Naive thymus-derived CD4-positive, alpha-beta T cell (primary cell): ENCODE data around the gene WDTC1. TPM values are rescaled to one million over a fixed set of nuclear protein-coding genes. Genes with fewer than 3 reads are reported as not detected.
"Not testable (repeated sequence)": the region's sequence is repeated elsewhere in the genome, so short reads cannot be mapped to it uniquely, and the experiment has no call there.

Experiments
- ATAC-seq: fragments of 150-1000 bp; cut with Tn5 transposase; 2 replicates; pipeline ENCODE4 v1.10.0; 2021; ENCODE audit warnings: mild to moderate bottlenecking, moderate library complexity
- CTCF ChIA-PET: fragments of 350-600 bp; sonication (Branson Sonifier 250); formaldehyde crosslinking; loops from one replicate; lab custom pipeline; 2021; ENCODE audit warnings: antibody characterized with exemption; lab: Charles Lee
- POLR2A ChIA-PET: fragments of 350-600 bp; sonication (Branson Sonifier 250); formaldehyde crosslinking; loops from one replicate; lab custom pipeline; 2021; ENCODE audit warnings: antibody characterized with exemption, inconsistent platforms; lab: Charles Lee
- DNase-seq, 9 donors: peaks; one replicate each; pipeline versions ENCODE4 v3.0.0 to v3.0.0-alpha.2; 2020 to 2022; ENCODE audit warnings: mixed read lengths in 1 of 9
- H3K27ac ChIP-seq: one replicate; pipeline ENCODE4 v1.7.0; 2013; ENCODE audit warnings: mild to moderate bottlenecking, low read depth, low read length, moderate library complexity
- H3K27me3 ChIP-seq, 2 donors: one replicate each; pipeline ENCODE4 v1.7.0; 2013; ENCODE audit warnings: low read length in 2 of 2, mild to moderate bottlenecking in 2 of 2, moderate library complexity in 2 of 2; ENCODE audit not compliant: control insufficient read depth in 2 of 2, insufficient read depth in 2 of 2
- H3K36me3 ChIP-seq, 3 experiments: 1 replicate in 2 of 3; 2 replicates in 1 of 3; pipeline ENCODE4 v1.7.0; 2013; ENCODE audit warnings: low read length in 3 of 3, mild to moderate bottlenecking in 3 of 3, moderate library complexity in 1 of 3; ENCODE audit not compliant: insufficient read depth in 3 of 3, control insufficient read depth in 2 of 3
- H3K4me1 ChIP-seq, 2 donors: one replicate each; pipeline ENCODE4 v1.7.0; 2013; ENCODE audit warnings: low read length in 2 of 2, mild to moderate bottlenecking in 2 of 2, moderate library complexity in 1 of 2; ENCODE audit not compliant: control insufficient read depth in 2 of 2, insufficient read depth in 2 of 2
- H3K4me3 ChIP-seq: 2 replicates; pipeline ENCODE4 v1.7.0; 2013; ENCODE audit warnings: mild to moderate bottlenecking, low read length
- H3K9me3 ChIP-seq, 3 experiments: 1 replicate in 2 of 3; 2 replicates in 1 of 3; pipeline ENCODE4 v1.7.0; 2013; ENCODE audit warnings: low read length in 3 of 3; ENCODE audit not compliant: control insufficient read depth in 2 of 3
- H3K27ac Mint-ChIP-seq, 9 donors: one replicate each; pipeline ENCODE4 v1.8.0; 2020 to 2022; ENCODE audit warnings: mixed read lengths in 9 of 9, mild to moderate bottlenecking in 8 of 9, moderate library complexity in 5 of 9, inconsistent platforms in 2 of 9
- H3K27me3 Mint-ChIP-seq, 5 donors: one replicate each; pipeline ENCODE4 v1.8.0; 2021 to 2022; ENCODE audit warnings: mixed read lengths in 5 of 5, mild to moderate bottlenecking in 1 of 5
- H3K36me3 Mint-ChIP-seq, 5 donors: one replicate each; pipeline ENCODE4 v1.8.0; 2020 to 2022; ENCODE audit warnings: mixed read lengths in 5 of 5, mild to moderate bottlenecking in 3 of 5, inconsistent platforms in 1 of 5
- H3K4me1 Mint-ChIP-seq, 7 donors: one replicate each; pipeline ENCODE4 v1.8.0; 2020 to 2022; ENCODE audit warnings: mixed read lengths in 7 of 7, mild to moderate bottlenecking in 3 of 7, inconsistent platforms in 1 of 7
- H3K4me3 Mint-ChIP-seq, 10 donors: one replicate each; pipeline ENCODE4 v1.8.0; 2020 to 2022; ENCODE audit warnings: mild to moderate bottlenecking in 10 of 10, mixed read lengths in 10 of 10, moderate library complexity in 6 of 10, inconsistent platforms in 2 of 10
- H3K9me3 Mint-ChIP-seq, 11 donors: one replicate each; pipeline ENCODE4 v1.8.0; 2020 to 2022; ENCODE audit warnings: mixed read lengths in 11 of 11, mild to moderate bottlenecking in 4 of 11, inconsistent platforms in 1 of 11, moderate library complexity in 1 of 11
- intact Hi-C, 2 donors: fragments of 100-400 bp; cut with micrococcal nuclease; formaldehyde crosslinking; loops; one replicate each; pipeline ENCODE4 v1.15.1; 2023
- polyA plus RNA-seq, 2 donors: library from polyadenylated mRNA; unstranded; fragments of 300-500 nt; fragmentation: Illumina TruSeq; gene quantifications; one replicate each; pipeline ENCODE4 v1.2.3, GENCODE V29; 2021
- total RNA-seq, 6 experiments: library from RNA in 5 of 6; stranded (reverse) in 5 of 6; gene quantifications; 1 replicate in 5 of 6; 2 replicates in 1 of 6; pipeline ENCODE4 v1.2.3 and lab custom pipeline; 2021 to 2026

The WDTC1 gene
- 10 to 100 TPM; 33.2 to 59.0 (median 46.3) TPM for total RNA-seq
- polyA plus RNA-seq = 1 to 10 TPM; 5.8 to 8.5 TPM
- 81.2 reads per million, percentile 81 among the genes with 10 or more reads in this experiment for total RNA-seq (lab: John Stamatoyannopoulos, UW)

DNA sequence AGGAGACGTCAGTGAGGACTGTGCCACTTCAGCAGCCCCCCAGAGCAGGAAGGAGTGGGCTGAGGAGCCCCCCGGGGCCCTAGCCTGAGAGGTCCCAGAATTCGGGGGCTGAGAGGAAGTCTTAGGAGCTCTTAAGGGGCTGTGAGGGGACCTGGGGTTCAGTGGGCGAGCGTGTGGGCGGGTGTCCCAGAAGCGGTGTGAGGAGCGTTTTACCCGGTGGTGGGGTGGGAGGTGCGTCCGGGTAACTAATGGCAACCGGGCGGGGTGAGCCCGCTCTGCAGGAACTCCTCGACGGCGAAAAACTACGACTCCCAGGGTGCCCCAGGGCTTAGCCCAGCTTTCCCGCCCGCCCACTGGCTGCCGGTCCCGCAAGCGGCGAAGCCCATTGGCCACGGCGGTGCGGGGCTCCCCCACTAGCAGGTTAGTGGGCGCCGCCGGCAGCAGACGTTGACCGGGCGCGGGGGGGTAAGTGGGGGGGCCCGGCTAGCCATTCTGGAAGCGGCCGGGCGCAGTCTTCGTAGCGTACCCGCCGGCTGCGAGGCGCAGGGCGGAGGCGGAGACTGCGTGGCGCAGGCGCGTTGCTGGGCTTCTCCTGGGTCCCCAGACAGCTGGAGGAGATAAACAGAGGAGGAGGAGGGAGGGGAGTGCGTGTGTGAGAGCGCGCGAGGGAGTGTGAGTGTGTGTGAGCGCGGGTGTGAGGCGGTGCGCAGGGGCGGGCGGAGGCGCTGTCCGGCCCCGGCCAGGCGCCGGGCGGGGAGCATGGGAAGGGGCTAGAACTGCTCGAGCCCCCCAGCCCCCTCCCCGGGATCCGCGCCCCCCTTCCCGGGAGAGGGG, at the start of gene WDTC1:
TSS of gene WDTC1 (plus strand) at position 584 of the 834 bp plus-strand sequence. CDS start 26,423 bp downstream, outside the sequence.
- Mint-ChIP-seq H3K4me1 (peaks cover 25 to 39% (median 35%) of the 10 kb centered on the region in 7 donors), H3K27me3 (peaks cover 0 to 3% (median 0%) of the 10 kb centered on the region in 5 donors), H3K27ac (peak within 1 kb of the TSS; percentile 83 to 97 (median 96)), H3K4me3 (peak within 1 kb of the TSS; percentile 95 to 100 (median 98)), H3K36me3 (peaks cover 0 to 5% (median 2%) of the 10 kb centered on the region in 5 donors), H3K9me3 (peaks cover 0 to 5% (median 0%) of the 10 kb centered on the region in 11 donors)
- H3K27ac ChIP-seq = peak within 1 kb of the TSS; percentile 78
- ChIA-PET CTCF (interaction anchor here (0.6 to 1.5 kb wide), 3 partner anchors 96 to 132 kb away, joined by 3 to 6 read pairs (median 3); no protein-coding TSS in a partner anchor), POLR2A (interaction anchor here (0.6 to 2.0 kb wide), 6 partner anchors 8 to 596 kb away, joined by 3 to 7 read pairs (median 4); partner anchors contain the start of genes PPP1R8 and SLC9A1)
- peak within 1 kb of the TSS; percentile 78 for H3K4me3 ChIP-seq
- H3K9me3 ChIP-seq = no peaks in the 10 kb centered on the region
- intact Hi-C loops = loop anchor here (1.0 to 10.0 kb wide), 13 partner anchors 24 to 601 kb away; partner anchors contain the start of genes NUDC (in 2 of the 2), SLC9A1 (in 2 of the 2), TMEM222 (in 2 of the 2) and WASF2 (in 2 of the 2)
- ATAC-seq = peak; percentile 96
- peaks cover 18 to 25% of the 10 kb centered on the region in 2 donors for H3K4me1 ChIP-seq
- H3K36me3 ChIP-seq = no peaks in the 10 kb centered on the region
- no peaks in the 10 kb centered on the region for H3K27me3 ChIP-seq
- peak; percentile 91 to 98 (median 97) for DNase-seq

- ATAC-seq, H3K27me3 Mint-ChIP-seq, intact Hi-C loops, H3K4me1 Mint-ChIP-seq, H3K4me1 ChIP-seq, H3K36me3 Mint-ChIP-seq, H3K4me3 ChIP-seq, POLR2A ChIA-PET, H3K9me3 ChIP-seq, H3K36me3 ChIP-seq, H3K4me3 Mint-ChIP-seq, H3K27ac Mint-ChIP-seq, H3K27ac ChIP-seq, DNase-seq, H3K27me3 ChIP-seq: not testable (repeated sequence)
- H3K9me3 Mint-ChIP-seq = peaks cover 0 to 16% (median 3%) of the 10 kb centered on the region in 11 donors
- CTCF ChIA-PET = interaction anchor here (1.1 kb wide), 1 partner anchor 138 kb away, joined by 4 read pairs; no protein-coding TSS in a partner anchor
These were observed 49.8 kb upstream of the WDTC1 start for GRCh38 chr1:27184665-27185064.

GRCh38 chr1:27192039-27192529, 42.3 kb upstream of the WDTC1 start:
- ChIA-PET POLR2A (no interaction called here), CTCF (no interaction called here)
- intact Hi-C loops = no loop called here
- Histone ChIP-seq H3K4me1 (no peaks in the 10 kb centered on the region), H3K27me3 (no peaks in the 10 kb centered on the region), H3K27ac (no peak overlapping the region), H3K4me3 (no peak overlapping the region), H3K36me3 (no peaks in the 10 kb centered on the region), H3K9me3 (no peaks in the 10 kb centered on the region)
- H3K27ac Mint-ChIP-seq = no peak overlapping the region
- DNase-seq = no peak
- no peaks in the 10 kb centered on the region for H3K4me1 Mint-ChIP-seq
- H3K4me3 Mint-ChIP-seq = peak overlapping the region in 1 of 10 donors; percentile 29
- H3K36me3 Mint-ChIP-seq = no peaks in the 10 kb centered on the region
- no peaks in the 10 kb centered on the region for H3K9me3 Mint-ChIP-seq
- ATAC-seq = peak; percentile 61
- H3K27me3 Mint-ChIP-seq = peaks cover 0 to 9% (median 0%) of the 10 kb centered on the region in 5 donors

DNA sequence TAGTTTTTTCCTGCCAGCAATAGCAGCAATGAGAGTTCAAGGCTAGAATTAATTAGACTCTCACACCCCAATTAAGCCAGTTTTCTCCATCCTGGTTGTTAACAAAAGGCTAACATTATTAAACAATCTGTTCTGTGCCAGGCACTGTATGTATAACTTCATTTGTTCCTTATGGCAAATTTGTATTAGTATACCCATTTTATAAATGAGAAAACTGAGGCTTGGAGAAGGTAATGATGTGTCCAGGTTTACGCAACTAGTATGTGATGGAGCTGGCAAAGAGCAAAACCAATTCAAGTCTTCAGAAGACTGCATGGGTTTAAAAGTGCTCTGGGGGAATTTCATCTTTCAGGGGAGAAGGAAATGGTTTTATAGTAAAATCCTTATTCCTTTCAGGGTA, 41.2 kb upstream of the WDTC1 start:
- DNase-seq = no peak
- intact Hi-C loops = no loop called here
- no peak overlapping the region for H3K27ac ChIP-seq
- H3K4me1 ChIP-seq = no peaks in the 10 kb centered on the region
- no peak overlapping the region for H3K27ac Mint-ChIP-seq
- H3K36me3 ChIP-seq = no peaks in the 10 kb centered on the region
- H3K9me3 ChIP-seq = no peaks in the 10 kb centered on the region
- no peaks in the 10 kb centered on the region for H3K27me3 ChIP-seq
- no peak overlapping the region for H3K4me3 ChIP-seq
- H3K9me3 Mint-ChIP-seq = no peaks in the 10 kb centered on the region
- no peaks in the 10 kb centered on the region for H3K36me3 Mint-ChIP-seq
- CTCF ChIA-PET = no interaction called here
- POLR2A ChIA-PET = no interaction called here
- H3K27me3 Mint-ChIP-seq = peaks cover 0 to 12% (median 0%) of the 10 kb centered on the region in 5 donors
- H3K4me1 Mint-ChIP-seq = peaks cover 0 to 7% (median 6%) of the 10 kb centered on the region in 7 donors
- no peak for ATAC-seq
- H3K4me3 Mint-ChIP-seq = no peak overlapping the region

DNA sequence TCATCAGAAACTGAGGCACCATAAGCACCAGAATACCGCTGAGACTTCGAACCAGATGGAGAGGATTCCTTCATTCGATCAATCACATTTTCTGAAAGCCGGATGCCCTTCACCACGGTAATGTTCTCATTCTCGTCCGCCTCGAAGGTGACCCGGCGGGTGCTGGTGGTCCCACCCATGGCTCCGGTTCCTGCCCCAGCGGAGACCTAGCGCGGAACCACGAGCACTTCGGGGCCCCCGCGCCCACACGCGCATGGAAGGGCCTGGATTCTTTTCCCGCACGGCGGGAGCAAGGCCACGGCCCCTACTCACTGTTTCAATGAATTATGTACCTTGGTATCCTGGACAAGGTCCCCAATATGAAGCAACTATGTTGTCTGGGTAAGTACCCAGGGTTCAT, 33.1 kb upstream of the WDTC1 start:
- DNase-seq = no peak

GRCh38 chr1:27203946-27204345, 30.5 kb upstream of the WDTC1 start:
- no peaks in the 10 kb centered on the region for H3K36me3 Mint-ChIP-seq
- no peaks in the 10 kb centered on the region for H3K4me1 ChIP-seq
- H3K9me3 Mint-ChIP-seq = no peaks in the 10 kb centered on the region
- no peak overlapping the region for H3K27ac Mint-ChIP-seq
- no peaks in the 10 kb centered on the region for H3K9me3 ChIP-seq
- peaks cover 0 to 5% (median 0%) of the 10 kb centered on the region in 5 donors for H3K27me3 Mint-ChIP-seq
- ChIA-PET POLR2A (no interaction called here), CTCF (interaction anchor here (1.6 to 2.2 kb wide), 2 partner anchors 45 to 92 kb away, joined by 4 to 8 read pairs; no protein-coding TSS in a partner anchor)
- H3K27me3 ChIP-seq = no peaks in the 10 kb centered on the region
- H3K36me3 ChIP-seq = no peaks in the 10 kb centered on the region
- DNase-seq = no peak
- no peak overlapping the region for H3K27ac ChIP-seq
- no peak for ATAC-seq
- no peak overlapping the region for H3K4me3 Mint-ChIP-seq
- no peak overlapping the region for H3K4me3 ChIP-seq
- H3K4me1 Mint-ChIP-seq = no peaks in the 10 kb centered on the region
- intact Hi-C loops = no loop called here

More for the DNA sequence above, 33.1 kb upstream of the WDTC1 start:
- peaks cover 0 to 3% (median 0%) of the 10 kb centered on the region in 5 donors for H3K27me3 Mint-ChIP-seq
- H3K9me3 Mint-ChIP-seq = no peaks in the 10 kb centered on the region
- no peak overlapping the region for H3K27ac Mint-ChIP-seq
- no peak overlapping the region for H3K4me3 ChIP-seq
- ChIA-PET POLR2A (interaction anchor here (0.7 to 0.8 kb wide), 2 partner anchors 31 to 1379 kb away, joined by 3 to 5 read pairs; no protein-coding TSS in a partner anchor), CTCF (no interaction called here)
- H3K27me3 ChIP-seq = no peaks in the 10 kb centered on the region
- H3K4me3 Mint-ChIP-seq = no peak overlapping the region
- intact Hi-C loops = no loop called here
- H3K27ac ChIP-seq = no peak overlapping the region
- H3K4me1 Mint-ChIP-seq = peaks cover 0 to 7% (median 6%) of the 10 kb centered on the region in 7 donors
- H3K9me3 ChIP-seq = no peaks in the 10 kb centered on the region
- no peaks in the 10 kb centered on the region for H3K4me1 ChIP-seq
- no peaks in the 10 kb centered on the region for H3K36me3 ChIP-seq
- no peak for ATAC-seq
- H3K36me3 Mint-ChIP-seq = no peaks in the 10 kb centered on the region
